Measurements from ENCODE around the gene SLC47A1. TPM values are rescaled to one million over a fixed set of nuclear protein-coding genes. Genes with fewer than 3 reads are reported as not detected.

Gene SLC47A1
- total and polyA plus RNA-seq, 10 of the 15 experiments (the other 5 are each of a cell fraction or from before 2014, with no cell fraction given): 0.41 TPM; not detected in 9

GRCh38 chr17:19510903-19511302 lies 22.8 kb upstream of the SLC47A1 start:
- CTCF ChIA-PET: interaction anchor here (1.0 to 3.8 kb wide), 2 partner anchors 252 to 256 kb away, joined by 3 to 52 read pairs; no protein-coding TSS in a partner anchor
- BruUV-seq (replicated peaks): no TSS peak
- H3K4me3 ChIP-seq: no peak overlapping the region
- H3K27ac ChIP-seq (ENCODE audit: control insufficient read depth, insufficient read depth): no peak overlapping the region
- no peaks in the 10 kb centered on the region for H4K20me1 ChIP-seq (ENCODE audit: control insufficient read depth, insufficient read depth)
- POLR2A ChIA-PET: no interaction called here
- peaks cover 2% of the 10 kb centered on the region; the same call in 1 of the 2 replicates for H3K4me1 ChIP-seq (ENCODE audit: control insufficient read depth, insufficient read depth, low read length)
- TF ChIP-seq, protein P1, sequence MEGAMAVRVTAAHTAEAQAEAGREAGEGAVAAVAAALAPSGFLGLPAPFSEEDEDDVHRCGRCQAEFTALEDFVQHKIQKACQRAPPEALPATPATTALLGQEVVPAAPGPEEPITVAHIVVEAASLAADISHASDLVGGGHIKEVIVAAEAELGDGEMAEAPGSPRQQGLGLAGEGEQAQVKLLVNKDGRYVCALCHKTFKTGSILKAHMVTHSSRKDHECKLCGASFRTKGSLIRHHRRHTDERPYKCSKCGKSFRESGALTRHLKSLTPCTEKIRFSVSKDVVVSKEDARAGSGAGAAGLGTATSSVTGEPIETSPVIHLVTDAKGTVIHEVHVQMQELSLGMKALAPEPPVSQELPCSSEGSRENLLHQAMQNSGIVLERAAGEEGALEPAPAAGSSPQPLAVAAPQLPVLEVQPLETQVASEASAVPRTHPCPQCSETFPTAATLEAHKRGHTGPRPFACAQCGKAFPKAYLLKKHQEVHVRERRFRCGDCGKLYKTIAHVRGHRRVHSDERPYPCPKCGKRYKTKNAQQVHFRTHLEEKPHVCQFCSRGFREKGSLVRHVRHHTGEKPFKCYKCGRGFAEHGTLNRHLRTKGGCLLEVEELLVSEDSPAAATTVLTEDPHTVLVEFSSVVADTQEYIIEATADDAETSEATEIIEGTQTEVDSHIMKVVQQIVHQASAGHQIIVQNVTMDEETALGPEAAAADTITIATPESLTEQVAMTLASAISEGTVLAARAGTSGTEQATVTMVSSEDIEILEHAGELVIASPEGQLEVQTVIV (IDR thresholded peaks at IDR 0.05; ENCODE audit: borderline replicate concordance, partially characterized antibody): no peak
- TF ChIP-seq NFYA (IDR thresholded peaks at IDR 0.05; ENCODE audit: borderline replicate concordance, low read depth, low read length) (no peak), RAD21 (IDR thresholded peaks at IDR 0.05; ENCODE audit: insufficient read depth, low read depth, low read length) (no peak), CUX1 (IDR thresholded peaks at IDR 0.05; ENCODE audit: insufficient replicate concordance, low read depth, low read length) (no peak)
- H3K27me3 ChIP-seq (replicated peaks in 1 of 2; ENCODE audit: control insufficient read depth in 2 of 2, insufficient read depth in 2 of 2, low read length in 1 of 2): no peaks in the 10 kb centered on the region
- WGBS (ENCODE audit: insufficient coverage, insufficient replicate concordance, low lambda C conversion rate, missing lambda C conversion rate): 48% methylated on average over 9 of the region's 9 CpGs
- RAD21 ChIA-PET (ENCODE audit: unreplicated experiment): interaction anchor here (0.6 to 0.8 kb wide), 2 partner anchors 254 to 1586 kb away, joined by 3 to 5 read pairs; no protein-coding TSS in a partner anchor
- no peaks in the 10 kb centered on the region for H3K79me2 ChIP-seq (ENCODE audit: control insufficient read depth, insufficient read depth, low read length)
- H3K4me2 ChIP-seq (ENCODE audit: control insufficient read depth, insufficient read depth): no peak overlapping the region
- intact Hi-C loops (cut with micrococcal nuclease; ENCODE audit: unreplicated experiment): loop anchor here (5.0 kb wide), 2 partner anchors 136 to 149 kb away; partner anchors contain the start of genes ALDH3A2 and B9D1
- no peak overlapping the region for H2AFZ ChIP-seq (ENCODE audit: control insufficient read depth, low read depth, low read length)
- H3K9me3 ChIP-seq (replicated peaks; ENCODE audit: control insufficient read depth, insufficient read depth, low read length): no peaks in the 10 kb centered on the region
- no peak overlapping the region for H3K9ac ChIP-seq (ENCODE audit: control insufficient read depth, insufficient read depth, low read length)
- no peaks in the 10 kb centered on the region; a peak in 1 of 4 replicates for H3K36me3 ChIP-seq (ENCODE audit: control insufficient read depth in 2 of 2, insufficient read depth in 2 of 2, low read length in 1 of 2)
- ATAC-seq: no peak
- SMC1A ChIA-PET (ENCODE audit: uncharacterized antibody, unreplicated experiment): interaction anchor here (1.1 to 3.7 kb wide), 2 partner anchors 255 to 266 kb away, joined by 3 to 22 read pairs; no protein-coding TSS in a partner anchor
- FAIRE-seq: no peak
- in situ Hi-C loops (cut with MboI): loop anchor here (5.0 kb wide), 1 partner anchor 256 kb away; no protein-coding TSS in a partner anchor
- no peak for DNase-seq (ENCODE audit: low read depth, low spot score)

Measured in GM12878 (cell line).